Heart left ventricle (tissue), 13 donors: ENCODE data around the gene GPATCH1.

Source experiments
- POLR2A ChIP-seq, 2 donors: fragments of 450-650 bp; IDR thresholded peaks; one replicate each; pipeline ENCODE4 v1.6.1; 2017; ENCODE audit warnings: antibody characterized with exemption in 2 of 2, mild to moderate bottlenecking in 2 of 2, moderate library complexity in 2 of 2
- TF ChIP-seq, protein P1 (sequence below), 12 donors: fragments of 200-600 bp; sonication (generic) in 4 of 12; IDR thresholded peaks; one replicate each; pipeline versions ENCODE4 v1.5.0 to v1.8.0; 2018 to 2022; ENCODE audit warnings: antibody characterized with exemption in 12 of 12, mild to moderate bottlenecking in 5 of 12
- donor health status: ischemic (EF 13 %, LVEDD 7.1; RV severe dilation, severe dysfunction).
- donor health status: DM: no; HTN: yes; CAD: no.
- donor health status: DM: no; HTN: no; CAD: no.
- donor health status: ischemic (EF 25% LVEDD 6.9; RV normal size, moderate dysfunction).
- donor health status: ischemic (EF 25% LVEDD 5.7; RV mildly dilated, moderate dysfunction).
- donor health status: ischemic (EF 35%, LVEDD 5.7; RV mildly dilated, moderate dysfunction).
- donor health status: nonischemic (EF 11% LVEDD 7.7; RV severe dilation, severe dysfunction).
- donor health status: DM: yes; HTN: yes; CAD: no.
- donor health status: PGD.
- donor health status: ischemic (EF 29% LVEDD 5.4; RV normal size, mild dysfunction).
- donor health status: nonischemic (EF 23%, LVEDD 6.1; RV moderate dilation, normal function).

DNA sequence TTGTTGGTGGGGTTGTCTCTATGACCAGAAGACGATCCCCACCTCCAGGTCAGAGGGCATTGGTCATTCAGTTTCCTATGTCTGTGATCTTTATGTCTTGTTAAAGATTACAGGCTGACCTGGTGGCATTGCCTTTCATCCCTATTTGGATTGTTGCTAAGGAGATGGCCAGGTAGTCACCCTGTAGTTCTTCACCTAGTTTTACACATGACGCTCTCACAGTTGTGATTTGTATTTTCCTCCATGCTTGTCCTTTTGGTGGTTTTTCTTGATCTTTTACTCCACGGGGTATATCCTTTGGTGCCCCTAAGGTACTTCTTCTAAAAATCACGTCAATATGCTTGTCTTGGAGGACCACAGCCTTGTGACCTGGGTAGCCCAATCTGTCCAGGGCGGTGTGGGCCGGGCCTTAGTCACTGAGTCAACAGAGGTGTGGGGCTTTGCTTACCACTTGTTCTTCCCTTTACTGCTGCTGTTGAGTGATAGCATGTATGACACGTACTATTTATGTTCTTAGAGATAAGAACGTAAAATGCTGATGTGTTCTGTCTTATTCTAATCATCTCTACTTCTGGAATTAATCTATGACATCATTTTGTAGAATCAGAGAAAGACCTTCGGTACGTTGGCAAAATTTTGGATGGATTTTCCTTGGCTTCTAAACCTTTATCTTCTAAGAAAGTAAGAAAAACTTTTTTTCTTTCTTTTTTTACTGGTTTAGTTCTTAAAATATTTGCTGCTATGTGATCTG, 20.1 kb downstream of the GPATCH1 start:
- TF ChIP-seq, protein P1, sequence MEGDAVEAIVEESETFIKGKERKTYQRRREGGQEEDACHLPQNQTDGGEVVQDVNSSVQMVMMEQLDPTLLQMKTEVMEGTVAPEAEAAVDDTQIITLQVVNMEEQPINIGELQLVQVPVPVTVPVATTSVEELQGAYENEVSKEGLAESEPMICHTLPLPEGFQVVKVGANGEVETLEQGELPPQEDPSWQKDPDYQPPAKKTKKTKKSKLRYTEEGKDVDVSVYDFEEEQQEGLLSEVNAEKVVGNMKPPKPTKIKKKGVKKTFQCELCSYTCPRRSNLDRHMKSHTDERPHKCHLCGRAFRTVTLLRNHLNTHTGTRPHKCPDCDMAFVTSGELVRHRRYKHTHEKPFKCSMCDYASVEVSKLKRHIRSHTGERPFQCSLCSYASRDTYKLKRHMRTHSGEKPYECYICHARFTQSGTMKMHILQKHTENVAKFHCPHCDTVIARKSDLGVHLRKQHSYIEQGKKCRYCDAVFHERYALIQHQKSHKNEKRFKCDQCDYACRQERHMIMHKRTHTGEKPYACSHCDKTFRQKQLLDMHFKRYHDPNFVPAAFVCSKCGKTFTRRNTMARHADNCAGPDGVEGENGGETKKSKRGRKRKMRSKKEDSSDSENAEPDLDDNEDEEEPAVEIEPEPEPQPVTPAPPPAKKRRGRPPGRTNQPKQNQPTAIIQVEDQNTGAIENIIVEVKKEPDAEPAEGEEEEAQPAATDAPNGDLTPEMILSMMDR (IDR thresholded peaks at IDR 0.05) = no peak
- TF ChIP-seq POLR2A (IDR thresholded peaks at IDR 0.05) = no peak
